K562 (cell line): ENCODE measurements around the gene ACVR1C. TPM values are rescaled to one million over a fixed set of nuclear protein-coding genes. Genes with fewer than 3 reads are reported as not detected.

Source experiments
- ATAC-seq: fragments of 200-7000 bp; cut with Tn5 transposase; 3 replicates; pipeline ENCODE4 v1.9.1; 2020; ENCODE audit warnings: moderate library complexity
- BruUV-seq: library from RNA; stranded (reverse); fragments of 400-500 nt; replicated peaks from 2 replicates; lab custom pipeline; 2021; lab: Mats Ljungman, UMichigan
- CTCF ChIA-PET: fragments of 300-600 bp; formaldehyde crosslinking; extraction: SDS; loops from one replicate; lab custom pipeline; 2021; ENCODE audit warnings: low intra/inter-chr PET ratio; lab: Yijun Ruan, JAX
- POLR2A ChIA-PET: fragments of 300-600, 350-650 bp; sonication (Branson Sonifier 250); formaldehyde crosslinking; extraction: SDS; loops from one replicate; lab custom pipeline; 2021; ENCODE audit warnings: antibody characterized with exemption, inconsistent platforms; lab: Yijun Ruan, JAX
- DNase-seq, 4 experiments: peaks; one replicate each; pipeline versions ENCODE4 v3.0.0 to v3.0.0-alpha.2; 2011 to 2018; ENCODE audit warnings: low spot score in 3 of 4, mixed read lengths in 3 of 4; ENCODE audit errors: extremely low read depth in 1 of 4
- FAIRE-seq: peaks from 2 replicates; lab custom pipeline; 2011; peaks lifted over from hg19 to GRCh38; lab: Jason Lieb, UNC
- H2AFZ ChIP-seq: 2 replicates; pipeline ENCODE4 v1.6.0; 2011; ENCODE audit warnings: low read depth, low read length, control low read depth, inconsistent platforms
- H3K27ac ChIP-seq: fragments of 200-600 bp; 3 replicates; pipeline ENCODE4 v1.8.0; 2011; ENCODE audit warnings: low read depth, mild to moderate bottlenecking, control low read depth, inconsistent platforms, low read length, moderate library complexity, mixed read lengths; ENCODE audit errors: extremely low read depth
- H3K27me3 ChIP-seq, 2 experiments: fragments of 300-600 bp in 1 of 2; 2 replicates in 1 of 2; 3 replicates in 1 of 2; pipeline versions ENCODE4 v1.6.0 to v1.8.0; 2011; ENCODE audit warnings: inconsistent platforms in 2 of 2, low read length in 2 of 2, mild to moderate bottlenecking in 1 of 2, mixed read lengths in 1 of 2, moderate library complexity in 1 of 2; ENCODE audit not compliant: control insufficient read depth in 2 of 2, insufficient read depth in 2 of 2
- H3K36me3 ChIP-seq: fragments of 300-600 bp; 3 replicates; pipeline ENCODE4 v1.8.0; 2011; ENCODE audit warnings: mild to moderate bottlenecking, low read length, inconsistent platforms; ENCODE audit not compliant: control insufficient read depth, insufficient read depth
- H3K4me1 ChIP-seq, 2 experiments: fragments of 200-600 bp in 1 of 2; replicated peaks in 1 of 2; 2 replicates in 1 of 2; 3 replicates in 1 of 2; pipeline versions ENCODE4 v1.5.1 to v1.8.0; 2011; ENCODE audit warnings: inconsistent platforms in 2 of 2, low read length in 2 of 2, mild to moderate bottlenecking in 1 of 2, mixed read lengths in 1 of 2, moderate library complexity in 1 of 2; ENCODE audit not compliant: control insufficient read depth in 2 of 2, insufficient read depth in 2 of 2
- H3K4me2 ChIP-seq: 2 replicates; pipeline ENCODE4 v1.6.1; 2011; ENCODE audit warnings: low read length, control low read depth, inconsistent platforms, mixed read lengths; ENCODE audit not compliant: insufficient read depth
- H3K4me3 ChIP-seq: fragments of 200-600 bp; sonication (generic), shearing (Covaris generic); 2 replicates; pipeline ENCODE4 v1.5.1; 2016; ENCODE audit warnings: control low read depth, inconsistent platforms
- H3K79me2 ChIP-seq: fragments of 200-600 bp; 3 replicates; pipeline ENCODE4 v1.8.0; 2011; ENCODE audit warnings: low read length, inconsistent platforms; ENCODE audit not compliant: control insufficient read depth, insufficient read depth
- H3K9ac ChIP-seq, 2 experiments: 2 replicates each; pipeline versions ENCODE4 v1.6.0 to v1.6.1; 2011; ENCODE audit warnings: low read depth in 2 of 2, low read length in 2 of 2, control low read depth in 1 of 2, inconsistent platforms in 1 of 2, mild to moderate bottlenecking in 1 of 2, mixed read lengths in 1 of 2; ENCODE audit not compliant: insufficient read depth in 1 of 2
- H3K9me1 ChIP-seq: one replicate; pipeline ENCODE4 v1.6.0; 2011; ENCODE audit warnings: inconsistent platforms, mild to moderate bottlenecking, low read length, moderate library complexity; ENCODE audit not compliant: control insufficient read depth, insufficient read depth
- H3K9me3 ChIP-seq: replicated peaks from 2 replicates; pipeline ENCODE4 v1.5.1; 2011; ENCODE audit warnings: low read depth, low read length, inconsistent platforms; ENCODE audit not compliant: control insufficient read depth, insufficient read depth
- H4K20me1 ChIP-seq: replicated peaks from 2 replicates; pipeline ENCODE4 v1.6.1; 2011; ENCODE audit warnings: low read length, inconsistent platforms, mixed read lengths; ENCODE audit not compliant: control insufficient read depth, insufficient read depth
- BDP1 ChIP-seq: IDR thresholded peaks from 3 replicates; pipeline ENCODE4 v1.6.1; 2011; ENCODE audit not compliant: insufficient read length, insufficient read depth
- CXXC5 ChIP-seq: fragments of 250-450 bp; sonication (Bioruptor Pico); IDR thresholded peaks from 2 replicates; pipeline ENCODE4 v1.8.0; 2022; ENCODE audit warnings: inconsistent platforms, mild to moderate bottlenecking, moderate library complexity
- KLF1 ChIP-seq: fragments of 450-650 bp; IDR thresholded peaks from 2 replicates; pipeline ENCODE4 v1.6.1; 2016; ENCODE audit warnings: missing genetic modification characterization, missing compliant biosample characterization
- MEF2A ChIP-seq: IDR thresholded peaks from 2 replicates; pipeline ENCODE4 v1.6.1; 2011; ENCODE audit warnings: low read depth, mild to moderate bottlenecking, low read length, moderate library complexity; ENCODE audit not compliant: control insufficient read depth
- PCBP2 ChIP-seq: fragments of 200-400 bp; formaldehyde crosslinking; IDR thresholded peaks from 2 replicates; pipeline ENCODE4 v1.6.1; 2018; ENCODE audit warnings: low read length, low read depth, mild to moderate bottlenecking, moderate library complexity; ENCODE audit not compliant: poor library complexity, severe bottlenecking
- POLR3G ChIP-seq: IDR thresholded peaks from 2 replicates; pipeline ENCODE4 v1.6.1; 2011; ENCODE audit not compliant: insufficient read length, insufficient replicate concordance; ENCODE audit errors: extremely low read depth
- RB1 ChIP-seq: fragments of 450-650 bp; IDR thresholded peaks from 2 replicates; pipeline ENCODE4 v1.6.1; 2017; ENCODE audit warnings: low read depth, mild to moderate bottlenecking
- SRF ChIP-seq, 2 experiments: fragments of 250-450, 450-650 bp in 1 of 2; sonication (Bioruptor Pico) in 1 of 2; sonication (generic) in 1 of 2; formaldehyde crosslinking; IDR thresholded peaks; 2 replicates each; pipeline versions ENCODE4 v1.5.0 to v1.5.1; 2020 to 2022; ENCODE audit warnings: mild to moderate bottlenecking in 1 of 2, missing genetic modification reagents in 1 of 2
- SRSF7 ChIP-seq: fragments of 200-400 bp; formaldehyde crosslinking; optimal IDR thresholded peaks from 2 replicates; pipeline ENCODE3; 2017; ENCODE audit warnings: mild to moderate bottlenecking, low read depth, low read length
- WGBS: fragments of 100-300 bp; shearing (Covaris generic); methylation state at CpG from one replicate; pipeline ENCODE4 v1.1.6; 2016; ENCODE audit warnings: low coverage, mixed read lengths; ENCODE audit not compliant: insufficient coverage; ENCODE audit errors: missing lambda C conversion rate; 5-methylcytosine and 5-hydroxymethylcytosine counted together
- in situ Hi-C: fragments of 300-500 bp; cut with MboI; formaldehyde crosslinking; loops from 4 replicates; pipeline ENCODE4 v1.15.0; 2018; ENCODE audit warnings: inconsistent platforms, mixed read lengths
- intact Hi-C: fragments of 100-400 bp; cut with micrococcal nuclease; formaldehyde crosslinking; loops from 2 replicates; pipeline ENCODE4 v1.14.2; 2022
- polyA plus RNA-seq, 8 experiments: library from polyadenylated mRNA; depleted of rRNA in 4 of 8; stranded (reverse) in 5 of 8; unstranded in 3 of 8; fragments of >200 nt; fragmentation: Nextera tagmentation in 2 of 8; fragmentation: Illumina TruSeq in 1 of 8; extraction: Ambion mirVana in 2 of 8; extraction: Trizol in 1 of 8; gene quantifications; 2 replicates each; pipeline versions ENCODE4 v1.2.1 to v1.2.3, GENCODE V29; 2011 to 2014; ENCODE audit warnings: inconsistent platforms in 1 of 8, missing spikeins in 1 of 8
- total RNA-seq, 7 experiments: library from RNA; depleted of rRNA in 6 of 7; stranded (reverse); fragments of >200 nt in 6 of 7; fragmentation: Illumina TruSeq in 2 of 7; extraction: Trizol in 2 of 7; gene quantifications; 2 replicates each; pipeline versions ENCODE4 v1.2.1 to v1.2.3, GENCODE V29; 2011 to 2021; ENCODE audit warnings: low replicate concordance in 1 of 7

Gene ACVR1C
- total and polyA plus RNA-seq, 9 of the 15 experiments (the other 6 are each of a cell fraction or from before 2014, with no cell fraction given) = 0.05 to 0.58 (median 0.28) TPM

DNA sequence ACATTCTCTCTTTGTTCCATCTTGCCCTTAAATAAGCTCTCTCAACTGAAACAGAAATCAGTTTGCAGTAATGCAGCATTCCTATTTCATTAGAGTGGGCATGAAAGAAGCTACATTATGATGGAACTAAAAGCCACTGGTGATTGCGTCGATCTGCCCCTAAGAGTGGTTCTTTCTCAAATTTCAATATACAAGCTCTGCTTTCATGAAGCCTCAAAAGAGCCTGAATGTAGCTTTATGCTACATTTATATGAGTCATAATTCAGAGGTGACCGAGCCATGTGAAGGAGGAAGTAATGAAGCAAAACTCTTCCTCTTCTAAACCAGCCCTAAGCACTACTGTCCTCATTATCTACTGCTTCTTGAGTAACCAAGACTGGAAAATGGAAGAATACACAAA is 120.0 kb downstream of the ACVR1C start:
- Histone ChIP-seq H2AFZ (no peak overlapping the region), H3K9me1 (no peaks in the 10 kb centered on the region), H3K9me3 (no peaks in the 10 kb centered on the region), H3K27ac (no peak overlapping the region), H3K4me2 (no peak overlapping the region), H3K27me3 (no peaks in the 10 kb centered on the region), H3K79me2 (no peaks in the 10 kb centered on the region), H3K9ac (no peak overlapping the region), H4K20me1 (no peaks in the 10 kb centered on the region), H3K4me1 (no peaks in the 10 kb centered on the region), H3K4me3 (no peak overlapping the region), H3K36me3 (no peaks in the 10 kb centered on the region)
- CTCF ChIA-PET = no interaction called here
- POLR2A ChIA-PET = no interaction called here
- intact Hi-C loops (no loop called here), in situ Hi-C loops (loop anchor here (10.0 kb wide), 1 partner anchor 246 kb away; no protein-coding TSS in a partner anchor)
- ATAC-seq (no peak), FAIRE-seq (no peak), DNase-seq (no peak)
- no TSS peak for BruUV-seq
- WGBS = 0% methylated on average over 3 of the region's 3 CpGs
- TF ChIP-seq KLF1 (tag) (no peak), CXXC5 (CRISPR knock-in tag) (no peak), RB1 (no peak), MEF2A (no peak), SRSF7 (no peak), POLR3G (no peak), BDP1 (no peak), SRF (CRISPR knock-in tag; IDR thresholded peaks at IDR 0.05) (no peak), PCBP2 (no peak)
